Neural cell (in vitro differentiated cells): Measurements from ENCODE around the gene CXCL6. TPM values are rescaled to one million over a fixed set of nuclear protein-coding genes. Genes with fewer than 3 reads are reported as not detected.

Experiments
- H2AFZ ChIP-seq: fragments of 200-600, 300-800 bp; sonication (generic), shearing (Covaris generic); 2 replicates; pipeline ENCODE4 v1.6.0; 2014; ENCODE audit warnings: low read depth, mild to moderate bottlenecking, antibody characterized with exemption, low read length, moderate library complexity
- H3F3A ChIP-seq: fragments of 200-600 bp; shearing (Covaris generic); 2 replicates; pipeline ENCODE4 v1.6.1; 2016; ENCODE audit warnings: mild to moderate bottlenecking, moderate library complexity, mixed read lengths, antibody characterized with exemption, low read length; ENCODE audit not compliant: insufficient read depth, poor library complexity, severe bottlenecking
- H3K27ac ChIP-seq: fragments of 200-600, 300-800 bp; sonication (generic), shearing (Covaris generic); 2 replicates; pipeline ENCODE4 v1.5.1; 2014; ENCODE audit warnings: mild to moderate bottlenecking, low read length, moderate library complexity
- H3K27me3 ChIP-seq: fragments of 300-800, 200-600 bp; sonication (generic), shearing (Covaris generic); 2 replicates; pipeline ENCODE4 v1.6.0; 2014; ENCODE audit warnings: mild to moderate bottlenecking, low read depth, low read length, moderate library complexity; ENCODE audit not compliant: insufficient read depth
- H3K36me3 ChIP-seq: fragments of 300-800, 200-600 bp; sonication (generic), shearing (Covaris generic); 2 replicates; pipeline ENCODE4 v1.5.1; 2014; ENCODE audit warnings: mild to moderate bottlenecking, antibody characterized with exemption, low read length, moderate library complexity; ENCODE audit not compliant: insufficient read depth
- H3K4me2 ChIP-seq: fragments of 300-800, 200-600 bp; sonication (generic), shearing (Covaris generic); 2 replicates; pipeline ENCODE4 v1.6.0; 2014; ENCODE audit warnings: mild to moderate bottlenecking, low read length
- H3K4me3 ChIP-seq: fragments of 300-800, 200-600 bp; sonication (generic), shearing (Covaris generic); 2 replicates; pipeline ENCODE4 v1.5.1; 2014; ENCODE audit warnings: mild to moderate bottlenecking, low read length, moderate library complexity
- H3K79me2 ChIP-seq: fragments of 200-600 bp; shearing (Covaris generic); replicated peaks from 2 replicates; pipeline ENCODE4 v1.6.0; 2014; ENCODE audit warnings: mild to moderate bottlenecking, low read length, moderate library complexity; ENCODE audit not compliant: insufficient read depth
- H3K9ac ChIP-seq: fragments of 300-800, 200-600 bp; sonication (generic), shearing (Covaris generic); 2 replicates; pipeline ENCODE4 v1.6.1; 2016; ENCODE audit warnings: mild to moderate bottlenecking, low read length, mixed read lengths
- H3K9me2 ChIP-seq: fragments of 200-600 bp; shearing (Covaris generic); 2 replicates; pipeline ENCODE4 v1.6.1; 2016; ENCODE audit warnings: mild to moderate bottlenecking, low read length, mixed read lengths; ENCODE audit not compliant: insufficient read depth
- H3K9me3 ChIP-seq: fragments of 200-600, 300-800 bp; sonication (generic), shearing (Covaris generic); 2 replicates; pipeline ENCODE4 v1.6.1; 2016; ENCODE audit warnings: mild to moderate bottlenecking, mixed run types, low read length, moderate library complexity, mixed read lengths
- H4K20me1 ChIP-seq: fragments of 200-600 bp; shearing (Covaris generic); 2 replicates; pipeline ENCODE4 v1.6.1; 2016; ENCODE audit warnings: mild to moderate bottlenecking, mixed run types; ENCODE audit not compliant: insufficient read depth
- EP300 ChIP-seq: fragments of 450-650 bp; conservative IDR thresholded peaks from 2 replicates; pipeline ENCODE4 v1.6.1; 2014; ENCODE audit warnings: antibody characterized with exemption, mild to moderate bottlenecking, moderate library complexity; ENCODE audit not compliant: poor library complexity, severe bottlenecking
- EZH2 ChIP-seq: fragments of 200-600, 300-800 bp; shearing (Covaris generic), sonication (generic); IDR thresholded peaks from 2 replicates; pipeline ENCODE4 v1.6.1; 2014; ENCODE audit warnings: antibody characterized with exemption, low read length, borderline replicate concordance, mild to moderate bottlenecking; ENCODE audit not compliant: insufficient read depth, poor library complexity, severe bottlenecking
- MXI1 ChIP-seq: fragments of 450-650 bp; conservative IDR thresholded peaks from 2 replicates; pipeline ENCODE4 v1.6.1; 2014; ENCODE audit warnings: antibody characterized with exemption, mild to moderate bottlenecking; ENCODE audit not compliant: poor library complexity, severe bottlenecking
- POLR2AphosphoS5 ChIP-seq: IDR thresholded peaks from 2 replicates; pipeline ENCODE4 v1.6.1; 2012
- RAD21 ChIP-seq: fragments of 450-650 bp; conservative IDR thresholded peaks from 2 replicates; pipeline ENCODE4 v1.6.1; 2014; ENCODE audit warnings: antibody characterized with exemption, mild to moderate bottlenecking, moderate library complexity
- SMC3 ChIP-seq: fragments of 450-650 bp; conservative IDR thresholded peaks from 2 replicates; pipeline ENCODE4 v1.6.1; 2014; ENCODE audit warnings: antibody characterized with exemption, mild to moderate bottlenecking, moderate library complexity; ENCODE audit not compliant: poor library complexity
- TAF1 ChIP-seq: IDR thresholded peaks from 2 replicates; pipeline ENCODE4 v1.6.1; 2012; ENCODE audit warnings: low read depth
- polyA plus RNA-seq: library from polyadenylated mRNA; depleted of rRNA; stranded (reverse); fragments of >200 nt; gene quantifications from 2 replicates; pipeline ENCODE4 v1.2.3, GENCODE V29; 2014
- TF ChIP-seq, protein P1 (sequence below): fragments of 450-650 bp; IDR thresholded peaks from 2 replicates; pipeline ENCODE4 v1.5.1; 2014; ENCODE audit warnings: antibody characterized with exemption, mild to moderate bottlenecking, moderate library complexity; ENCODE audit not compliant: poor library complexity, severe bottlenecking
- TF ChIP-seq, protein P2 (sequence below): IDR thresholded peaks from 2 replicates; pipeline ENCODE4 v1.6.1; 2012; ENCODE audit warnings: borderline replicate concordance

Gene CXCL6
- polyA plus RNA-seq, 1 donor from 2014 or later = not detected

DNA sequence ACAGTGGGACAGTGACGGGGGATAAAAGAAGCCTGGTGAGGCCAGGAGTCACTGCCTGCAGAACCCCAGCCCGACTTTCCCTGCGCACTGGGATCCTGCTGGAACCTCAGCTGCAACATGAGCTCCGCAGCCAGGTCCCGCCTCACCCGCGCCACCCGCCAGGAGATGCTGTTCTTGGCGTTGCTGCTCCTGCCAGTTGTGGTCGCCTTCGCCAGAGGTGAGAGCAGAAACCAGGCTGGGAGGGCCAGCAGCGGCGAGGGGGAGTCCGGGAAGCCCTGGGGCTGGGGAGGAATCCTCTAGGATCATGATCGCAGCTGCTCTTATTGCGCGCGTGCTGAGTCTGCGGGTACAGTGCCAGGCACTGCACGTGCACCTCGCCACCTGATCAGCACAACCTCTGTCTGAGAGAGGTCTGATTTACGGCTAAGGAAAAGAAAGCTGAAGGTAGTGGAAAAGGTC lies 16.8 kb downstream of the CXCL6 start, which contains the start of gene PF4V1:
Gene PF4V1 (plus strand): TSS at position 51 of the 459 bp plus-strand sequence. CDS start 67 bp downstream, at position 118.
- no peak within 1 kb of the TSS for H2AFZ ChIP-seq
- H3K9me2 ChIP-seq = no peaks in the 10 kb centered on the region
- H3K4me3 ChIP-seq = no peak within 1 kb of the TSS
- H4K20me1 ChIP-seq = no peaks in the 10 kb centered on the region
- H3K9me3 ChIP-seq = no peaks in the 10 kb centered on the region
- TF ChIP-seq, protein P1, sequence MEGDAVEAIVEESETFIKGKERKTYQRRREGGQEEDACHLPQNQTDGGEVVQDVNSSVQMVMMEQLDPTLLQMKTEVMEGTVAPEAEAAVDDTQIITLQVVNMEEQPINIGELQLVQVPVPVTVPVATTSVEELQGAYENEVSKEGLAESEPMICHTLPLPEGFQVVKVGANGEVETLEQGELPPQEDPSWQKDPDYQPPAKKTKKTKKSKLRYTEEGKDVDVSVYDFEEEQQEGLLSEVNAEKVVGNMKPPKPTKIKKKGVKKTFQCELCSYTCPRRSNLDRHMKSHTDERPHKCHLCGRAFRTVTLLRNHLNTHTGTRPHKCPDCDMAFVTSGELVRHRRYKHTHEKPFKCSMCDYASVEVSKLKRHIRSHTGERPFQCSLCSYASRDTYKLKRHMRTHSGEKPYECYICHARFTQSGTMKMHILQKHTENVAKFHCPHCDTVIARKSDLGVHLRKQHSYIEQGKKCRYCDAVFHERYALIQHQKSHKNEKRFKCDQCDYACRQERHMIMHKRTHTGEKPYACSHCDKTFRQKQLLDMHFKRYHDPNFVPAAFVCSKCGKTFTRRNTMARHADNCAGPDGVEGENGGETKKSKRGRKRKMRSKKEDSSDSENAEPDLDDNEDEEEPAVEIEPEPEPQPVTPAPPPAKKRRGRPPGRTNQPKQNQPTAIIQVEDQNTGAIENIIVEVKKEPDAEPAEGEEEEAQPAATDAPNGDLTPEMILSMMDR = no peak
- TF ChIP-seq, protein P2, sequence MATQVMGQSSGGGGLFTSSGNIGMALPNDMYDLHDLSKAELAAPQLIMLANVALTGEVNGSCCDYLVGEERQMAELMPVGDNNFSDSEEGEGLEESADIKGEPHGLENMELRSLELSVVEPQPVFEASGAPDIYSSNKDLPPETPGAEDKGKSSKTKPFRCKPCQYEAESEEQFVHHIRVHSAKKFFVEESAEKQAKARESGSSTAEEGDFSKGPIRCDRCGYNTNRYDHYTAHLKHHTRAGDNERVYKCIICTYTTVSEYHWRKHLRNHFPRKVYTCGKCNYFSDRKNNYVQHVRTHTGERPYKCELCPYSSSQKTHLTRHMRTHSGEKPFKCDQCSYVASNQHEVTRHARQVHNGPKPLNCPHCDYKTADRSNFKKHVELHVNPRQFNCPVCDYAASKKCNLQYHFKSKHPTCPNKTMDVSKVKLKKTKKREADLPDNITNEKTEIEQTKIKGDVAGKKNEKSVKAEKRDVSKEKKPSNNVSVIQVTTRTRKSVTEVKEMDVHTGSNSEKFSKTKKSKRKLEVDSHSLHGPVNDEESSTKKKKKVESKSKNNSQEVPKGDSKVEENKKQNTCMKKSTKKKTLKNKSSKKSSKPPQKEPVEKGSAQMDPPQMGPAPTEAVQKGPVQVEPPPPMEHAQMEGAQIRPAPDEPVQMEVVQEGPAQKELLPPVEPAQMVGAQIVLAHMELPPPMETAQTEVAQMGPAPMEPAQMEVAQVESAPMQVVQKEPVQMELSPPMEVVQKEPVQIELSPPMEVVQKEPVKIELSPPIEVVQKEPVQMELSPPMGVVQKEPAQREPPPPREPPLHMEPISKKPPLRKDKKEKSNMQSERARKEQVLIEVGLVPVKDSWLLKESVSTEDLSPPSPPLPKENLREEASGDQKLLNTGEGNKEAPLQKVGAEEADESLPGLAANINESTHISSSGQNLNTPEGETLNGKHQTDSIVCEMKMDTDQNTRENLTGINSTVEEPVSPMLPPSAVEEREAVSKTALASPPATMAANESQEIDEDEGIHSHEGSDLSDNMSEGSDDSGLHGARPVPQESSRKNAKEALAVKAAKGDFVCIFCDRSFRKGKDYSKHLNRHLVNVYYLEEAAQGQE = no peak
- no peak for TF ChIP-seq EZH2
- no peak for TF ChIP-seq RAD21
- TF ChIP-seq TAF1 = no peak
- TF ChIP-seq SMC3 = no peak
- TF ChIP-seq EP300 = no peak
- no peak for TF ChIP-seq POLR2AphosphoS5
- no peak for TF ChIP-seq MXI1
- no peak within 1 kb of the TSS for H3K4me2 ChIP-seq
- no peaks in the 10 kb centered on the region for H3K27me3 ChIP-seq
- H3F3A ChIP-seq = no peaks in the 10 kb centered on the region
- H3K27ac ChIP-seq = no peak within 1 kb of the TSS
- H3K79me2 ChIP-seq = no peaks in the 10 kb centered on the region
- H3K36me3 ChIP-seq = no peaks in the 10 kb centered on the region
- H3K9ac ChIP-seq = no peak within 1 kb of the TSS

GRCh38 chr4:73853718-73854473 lies 17.4 kb downstream of the CXCL6 start:
- H2AFZ ChIP-seq = no peak overlapping the region
- H3K9ac ChIP-seq = no peak overlapping the region
- no peak for TF ChIP-seq SMC3
- no peak for TF ChIP-seq MXI1
- no peak for TF ChIP-seq TAF1
- no peak for TF ChIP-seq RAD21
- no peak for TF ChIP-seq POLR2AphosphoS5
- TF ChIP-seq, protein P2 = no peak
- no peak overlapping the region for H3K4me2 ChIP-seq
- no peaks in the 10 kb centered on the region for H4K20me1 ChIP-seq
- H3K36me3 ChIP-seq = no peaks in the 10 kb centered on the region
- H3K9me3 ChIP-seq = no peaks in the 10 kb centered on the region
- H3K27me3 ChIP-seq = no peaks in the 10 kb centered on the region
- H3K79me2 ChIP-seq = no peaks in the 10 kb centered on the region
- H3K27ac ChIP-seq = no peak overlapping the region
- H3F3A ChIP-seq = no peaks in the 10 kb centered on the region
- H3K4me3 ChIP-seq = no peak overlapping the region
- no peaks in the 10 kb centered on the region for H3K9me2 ChIP-seq
